Fibroblast of lung (primary cell): Measurements from ENCODE around the gene SFSWAP.

Source experiments
- CTCF ChIP-seq, 2 donors: IDR thresholded peaks in 1 of 2; conservative IDR thresholded peaks in 1 of 2; 1 replicate in 1 of 2; 2 replicates in 1 of 2; pipeline ENCODE4 v1.5.1; 2011 to 2012; ENCODE audit warnings: low read length in 2 of 2, control low read depth in 1 of 2, inconsistent platforms in 1 of 2, low read depth in 1 of 2, mild to moderate bottlenecking in 1 of 2
- EZH2 ChIP-seq: IDR thresholded peaks from 2 replicates; pipeline ENCODE4 v1.5.1; 2012; ENCODE audit warnings: low read length, control low read depth, mild to moderate bottlenecking; ENCODE audit errors: missing control alignments

GRCh38 chr12:131835616-131836171 lies 124.8 kb downstream of the SFSWAP start:
- TF ChIP-seq CTCF (conservative IDR thresholded peaks at IDR 0.05 in 1 of 2, IDR thresholded peaks at IDR 0.05 in 1 of 2; ENCODE audit: low read depth in 1 of 2, low read length in 2 of 2) (no peak), EZH2 (no peak)
